ENCODE data around the gene RELT.

The RELT gene

GRCh38 chr11:73372375-73372993 is 3.7 kb upstream of the RELT start:
- DNase-seq (ENCODE audit: low read depth, low spot score) = no peak

DNA sequence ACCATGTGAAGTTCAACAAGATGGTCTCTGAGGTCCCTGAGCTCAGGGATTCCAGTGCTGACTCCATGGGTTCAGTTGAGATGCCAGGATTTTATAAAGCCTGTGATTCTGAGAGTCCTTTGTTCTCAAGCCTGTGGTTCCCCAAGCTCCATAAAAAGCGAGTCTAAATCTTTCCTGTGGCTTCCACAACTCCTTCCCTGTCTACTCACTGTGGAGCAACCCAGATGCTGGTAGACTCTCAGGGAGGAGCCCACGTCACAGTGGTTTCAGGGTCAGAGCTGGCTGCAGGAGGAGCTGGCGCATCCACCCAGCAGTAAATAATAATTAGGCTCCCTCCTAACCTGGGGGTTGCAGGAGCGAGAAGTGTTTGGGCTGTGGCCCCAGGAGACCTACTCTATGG is 2.0 kb upstream of the RELT start:
- DNase-seq (ENCODE audit: low read depth, low spot score) = no peak

GRCh38 chr11:73375830-73376159 is 404 bp upstream of the RELT start:
- DNase-seq (ENCODE audit: low read depth, low spot score) = no peak

GRCh38 chr11:73376803-73377629 is 817 bp downstream of the RELT start:
- DNase-seq (ENCODE audit: low read depth, low spot score) = no peak

GRCh38 chr11:73379189-73379880 is 3.1 kb downstream of the RELT start:
- DNase-seq (ENCODE audit: low read depth, low spot score) = no peak

GRCh38 chr11:73380331-73380730 is 4.1 kb downstream of the RELT start:
- no peak for DNase-seq (ENCODE audit: low read depth, low spot score)

DNA sequence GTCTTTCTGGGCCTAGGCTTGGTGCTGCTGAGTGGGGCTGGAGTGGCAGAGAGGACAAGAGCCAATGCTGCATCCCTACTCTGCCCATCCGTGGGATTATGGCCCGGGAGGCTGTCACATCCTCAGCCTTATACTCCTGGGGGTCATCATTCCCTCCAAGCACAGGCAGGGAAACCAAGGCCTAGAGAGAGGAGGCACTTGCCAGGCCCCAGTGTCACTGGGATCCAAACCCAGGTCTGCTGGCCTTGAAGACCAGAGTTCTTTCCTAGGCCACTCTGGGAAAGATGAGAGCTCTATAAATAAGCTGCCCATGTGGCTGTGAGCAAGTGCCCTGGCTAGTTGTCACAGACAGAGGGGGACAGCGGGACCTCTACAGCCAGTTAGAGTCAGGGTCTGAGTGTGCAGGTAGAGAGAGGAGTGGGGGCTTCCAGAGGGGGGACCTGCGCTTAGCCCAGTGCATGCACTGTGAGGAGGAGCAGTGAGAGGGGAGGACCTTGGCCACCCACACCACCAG is 4.8 kb downstream of the RELT start:
- no peak for DNase-seq (ENCODE audit: low read depth, low spot score)

- no peak for DNase-seq (ENCODE audit: low read depth, low spot score)
Observed at GRCh38 chr11:73381589-73381988, 5.4 kb downstream of the RELT start.

GRCh38 chr11:73382183-73382582 is 6.0 kb downstream of the RELT start:
- DNase-seq (ENCODE audit: low read depth, low spot score) = no peak

DNA sequence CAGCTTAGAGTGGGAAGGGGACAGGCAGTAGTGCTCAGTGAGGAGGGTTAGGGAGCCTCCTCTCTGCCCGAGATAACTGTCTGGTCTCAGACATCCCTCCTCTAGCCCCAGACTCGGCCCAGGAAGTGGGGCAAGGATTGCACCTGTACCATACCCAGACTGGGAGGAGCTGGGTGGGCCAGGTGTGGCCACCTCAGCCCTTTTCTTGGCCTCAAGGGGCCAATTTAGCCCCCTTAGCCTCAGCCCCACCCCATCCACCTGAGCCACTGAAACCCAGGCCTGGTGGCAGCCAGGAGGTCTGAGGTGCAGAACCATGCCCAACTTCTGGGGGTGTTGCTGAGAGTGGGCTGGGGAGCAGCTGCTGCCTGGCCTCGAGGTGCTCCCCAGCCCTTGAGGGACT is 6.5 kb downstream of the RELT start:
- no peak for DNase-seq (ENCODE audit: low read depth, low spot score)

GRCh38 chr11:73383249-73384124 is 7.3 kb downstream of the RELT start:
- no peak for DNase-seq (ENCODE audit: low read depth, low spot score)

GRCh38 chr11:73384125-73384441 is 7.9 kb downstream of the RELT start:
- no peak for DNase-seq (ENCODE audit: low read depth, low spot score)

DNA sequence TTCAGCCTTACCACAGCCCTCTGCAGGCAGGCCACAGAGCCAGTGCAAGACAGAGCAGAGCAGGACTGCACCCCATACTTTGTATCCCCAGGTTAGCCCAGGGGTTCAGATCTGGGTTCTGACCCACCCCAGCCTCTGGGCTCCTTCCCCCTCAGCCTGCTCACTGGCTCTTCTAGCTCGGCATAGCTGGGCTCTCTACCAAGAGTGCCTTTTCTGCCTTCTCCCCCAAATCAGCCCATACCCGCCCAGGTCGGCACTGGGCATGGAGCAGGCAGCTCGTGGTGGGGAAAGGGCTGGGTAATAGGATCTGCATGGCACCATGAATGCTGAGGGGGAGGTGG is 8.3 kb downstream of the RELT start:
- DNase-seq (ENCODE audit: low read depth, low spot score) = no peak

GRCh38 chr11:73384872-73385689 is 8.9 kb downstream of the RELT start:
- DNase-seq (ENCODE audit: low read depth, low spot score) = no peak

GRCh38 chr11:73386016-73386415 is 9.8 kb downstream of the RELT start:
- DNase-seq (ENCODE audit: low read depth, low spot score) = no peak

DNA sequence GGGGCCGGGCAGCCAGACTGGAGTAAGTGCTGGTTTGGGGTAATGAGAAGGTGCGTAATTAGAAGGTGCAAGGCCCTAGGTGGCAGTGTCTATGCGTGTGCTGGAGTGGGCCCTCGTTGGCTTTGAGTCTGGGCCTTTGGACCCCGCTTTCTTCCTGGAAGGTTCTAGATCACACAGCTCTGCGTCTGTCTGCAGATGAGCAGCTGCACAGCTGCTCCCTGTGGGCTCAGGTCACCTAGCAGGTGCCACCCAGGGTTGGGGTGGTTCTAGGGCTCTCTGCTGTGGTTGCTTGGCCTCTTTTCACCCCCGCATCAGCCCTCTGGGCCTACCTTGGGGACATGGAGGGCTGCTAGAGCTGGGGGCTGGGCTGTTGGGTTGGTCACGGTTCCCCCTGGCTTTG is 10.3 kb downstream of the RELT start:
- no peak for DNase-seq (ENCODE audit: low read depth, low spot score)

DNA sequence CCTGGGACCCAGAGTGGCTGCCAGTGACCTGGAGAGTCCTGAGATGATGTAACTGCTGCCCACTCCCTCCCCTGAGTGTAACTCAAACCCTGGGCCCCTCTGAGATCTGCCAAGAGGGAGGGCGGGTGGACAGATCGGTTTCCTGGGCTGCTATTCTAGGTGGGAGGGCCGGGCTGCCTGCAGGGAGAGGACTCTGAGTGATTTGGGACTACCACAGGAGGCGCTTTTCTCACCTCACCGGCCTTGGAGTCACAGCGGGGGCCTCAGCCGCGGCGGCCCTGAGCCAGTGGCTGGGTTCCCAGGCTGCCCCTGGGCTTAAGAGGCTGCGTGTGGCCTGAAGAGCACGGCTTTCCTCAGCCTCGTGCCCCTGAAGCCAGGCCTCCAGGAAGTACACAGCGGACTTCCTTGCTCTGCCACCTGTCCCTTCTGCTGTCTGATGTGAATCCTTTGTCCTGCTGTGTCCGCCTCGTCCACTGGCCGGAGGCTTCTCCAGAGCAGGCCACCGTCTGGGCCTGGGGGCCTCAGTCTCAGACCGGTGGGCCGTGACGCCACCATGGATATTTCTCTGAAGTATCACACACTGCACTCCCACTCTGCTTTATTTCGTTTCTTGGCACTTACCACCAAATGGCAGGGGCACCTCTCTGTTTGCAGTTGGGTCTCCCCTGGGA is 11.5 kb downstream of the RELT start:
- no peak for DNase-seq (ENCODE audit: low read depth, low spot score)

DNA sequence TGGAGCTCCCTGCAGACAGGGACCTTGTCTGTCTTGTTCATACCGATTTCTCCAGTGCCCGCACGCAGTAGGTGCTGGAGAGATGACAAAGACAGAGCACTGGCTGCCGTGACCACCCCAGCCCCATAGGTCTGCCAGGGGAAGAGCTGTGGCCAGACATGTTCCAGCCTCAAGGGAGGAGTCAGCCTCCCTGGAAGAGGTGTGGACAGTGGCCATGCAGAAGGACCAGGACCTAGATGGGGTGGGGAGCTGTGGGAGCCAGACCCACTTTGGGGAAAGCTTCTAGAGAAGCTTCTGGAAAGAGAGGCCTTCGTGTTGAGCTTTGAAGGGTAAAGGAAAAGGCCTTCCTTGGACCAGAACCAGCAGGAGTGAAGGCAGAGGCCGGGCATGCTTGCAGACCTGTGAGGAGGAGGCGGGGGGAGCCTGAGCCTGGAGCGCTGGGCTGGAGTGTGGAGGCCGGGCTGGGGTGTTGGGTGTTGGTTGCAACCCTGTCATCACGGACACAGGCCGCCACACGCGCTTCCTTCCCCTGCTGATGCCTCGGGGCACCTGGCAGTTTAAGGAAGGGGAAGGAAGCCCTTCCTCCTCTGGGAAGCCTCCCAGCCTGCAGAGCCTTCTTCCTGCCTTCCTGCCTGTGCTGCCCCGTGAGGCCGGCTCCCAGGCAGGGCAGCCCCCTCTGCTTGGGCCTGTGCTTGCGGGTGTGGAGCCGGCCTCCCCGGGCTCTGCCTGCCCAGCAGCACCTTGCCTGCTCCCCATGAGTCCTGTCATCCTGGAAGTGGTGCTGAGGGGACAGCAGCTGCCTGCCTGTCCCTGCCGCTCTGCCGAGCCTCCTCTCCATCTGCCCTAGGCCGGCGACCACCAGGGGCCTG is 12.3 kb downstream of the RELT start:
- DNase-seq (ENCODE audit: low read depth, low spot score) = no peak

DNA sequence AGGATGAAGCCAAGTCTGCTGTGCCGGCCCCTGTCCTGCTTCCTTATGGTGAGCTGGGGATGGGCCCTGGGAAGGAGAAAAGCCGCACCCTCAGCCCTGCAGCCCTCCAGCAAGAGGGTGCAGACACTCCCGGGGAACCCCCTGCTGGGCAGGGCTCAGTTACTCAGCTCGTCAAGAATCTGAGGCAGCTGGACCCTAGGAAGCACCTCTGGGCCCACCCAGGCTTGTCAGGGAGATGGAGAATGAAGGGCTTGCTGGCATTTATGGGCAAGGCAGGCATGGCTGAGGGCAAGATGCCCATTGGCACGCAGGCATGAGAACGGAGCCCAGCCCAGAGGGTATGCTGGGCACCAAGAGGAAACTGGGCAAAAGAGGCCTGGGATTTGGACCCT is 12.9 kb downstream of the RELT start:
- no peak for DNase-seq (ENCODE audit: low read depth, low spot score)

- DNase-seq (ENCODE audit: low read depth, low spot score) = no peak
Observed at GRCh38 chr11:73389916-73390315, 13.7 kb downstream of the RELT start.

Measured in iPS DF 19.7 (cell line).